MM.1S (cell line): ENCODE results near the gene ZP1.

ENCODE experiments used
- DNase-seq: peaks from one replicate; pipeline ENCODE4 v3.0.0-alpha.2; 2015
- H2AFZ ChIP-seq: fragments of 300-600 bp; sonication (generic); 2 replicates; pipeline ENCODE4 v1.6.0; 2016; ENCODE audit warnings: antibody characterized with exemption, low read length
- H3F3A ChIP-seq: fragments of 300-600 bp; sonication (generic); 2 replicates; pipeline ENCODE4 v1.6.1; 2016; ENCODE audit warnings: mild to moderate bottlenecking, antibody characterized with exemption, low read length, moderate library complexity, mixed read lengths; ENCODE audit not compliant: insufficient read depth
- H3K27ac ChIP-seq: fragments of 300-600 bp; sonication (generic); 2 replicates; pipeline ENCODE4 v1.5.1; 2016; ENCODE audit warnings: mild to moderate bottlenecking, low read length
- H3K27me3 ChIP-seq: fragments of 300-600 bp; sonication (generic); replicated peaks from 2 replicates; pipeline ENCODE4 v1.6.0; 2016; ENCODE audit warnings: low read length; ENCODE audit not compliant: insufficient read depth
- H3K36me3 ChIP-seq: fragments of 300-600 bp; sonication (generic); replicated peaks from 2 replicates; pipeline ENCODE4 v1.6.1; 2016; ENCODE audit warnings: mild to moderate bottlenecking, low read length, mixed read lengths; ENCODE audit not compliant: insufficient read depth
- H3K4me1 ChIP-seq: fragments of 300-600 bp; sonication (generic); 2 replicates; pipeline ENCODE4 v1.6.1; 2016; ENCODE audit warnings: low read length, mixed read lengths
- H3K4me2 ChIP-seq: fragments of 300-600 bp; sonication (generic); 2 replicates; pipeline ENCODE4 v1.6.0; 2016; ENCODE audit warnings: low read depth, low read length
- H3K4me3 ChIP-seq: fragments of 300-600 bp; sonication (generic); 2 replicates; pipeline ENCODE4 v1.5.1; 2016; ENCODE audit warnings: low read length, mixed read lengths
- H3K79me2 ChIP-seq: fragments of 300-600 bp; sonication (generic); 2 replicates; pipeline ENCODE4 v1.6.1; 2016; ENCODE audit warnings: mixed run types, low read length, mixed read lengths
- H3K9ac ChIP-seq: fragments of 300-600 bp; sonication (generic); 2 replicates; pipeline ENCODE4 v1.6.1; 2016; ENCODE audit warnings: low read length, mixed read lengths
- H3K9me2 ChIP-seq: fragments of 300-600 bp; sonication (generic); replicated peaks from 2 replicates; pipeline ENCODE4 v1.6.1; 2016; ENCODE audit warnings: mild to moderate bottlenecking, low read length, mixed read lengths; ENCODE audit not compliant: insufficient read depth
- H3K9me3 ChIP-seq: fragments of 300-600 bp; sonication (generic); replicated peaks from 2 replicates; pipeline ENCODE4 v1.6.1; 2016; ENCODE audit warnings: mild to moderate bottlenecking, low read length, mixed read lengths; ENCODE audit not compliant: insufficient read depth
- H4K20me1 ChIP-seq: fragments of 300-600 bp; sonication (generic); 2 replicates; pipeline ENCODE4 v1.6.1; 2016; ENCODE audit warnings: mild to moderate bottlenecking, low read length, moderate library complexity, mixed read lengths; ENCODE audit not compliant: insufficient read depth
- EZH2 ChIP-seq: fragments of 300-600 bp; sonication (generic); optimal IDR thresholded peaks from 2 replicates; pipeline ENCODE3; 2017; ENCODE audit warnings: low read depth, mild to moderate bottlenecking, antibody characterized with exemption, low read length, mixed read lengths
- EZH2phosphoT487 ChIP-seq: fragments of 300-600 bp; sonication (generic); IDR thresholded peaks from 2 replicates; pipeline ENCODE4 v1.6.1; 2018; ENCODE audit warnings: antibody characterized with exemption, low read length
- TF ChIP-seq, protein P1 (sequence below): fragments of 300-600 bp; sonication (generic); IDR thresholded peaks from 2 replicates; pipeline ENCODE4 v1.5.1; 2016; ENCODE audit warnings: antibody characterized with exemption, low read length, mixed read lengths

The ZP1 gene

DNA sequence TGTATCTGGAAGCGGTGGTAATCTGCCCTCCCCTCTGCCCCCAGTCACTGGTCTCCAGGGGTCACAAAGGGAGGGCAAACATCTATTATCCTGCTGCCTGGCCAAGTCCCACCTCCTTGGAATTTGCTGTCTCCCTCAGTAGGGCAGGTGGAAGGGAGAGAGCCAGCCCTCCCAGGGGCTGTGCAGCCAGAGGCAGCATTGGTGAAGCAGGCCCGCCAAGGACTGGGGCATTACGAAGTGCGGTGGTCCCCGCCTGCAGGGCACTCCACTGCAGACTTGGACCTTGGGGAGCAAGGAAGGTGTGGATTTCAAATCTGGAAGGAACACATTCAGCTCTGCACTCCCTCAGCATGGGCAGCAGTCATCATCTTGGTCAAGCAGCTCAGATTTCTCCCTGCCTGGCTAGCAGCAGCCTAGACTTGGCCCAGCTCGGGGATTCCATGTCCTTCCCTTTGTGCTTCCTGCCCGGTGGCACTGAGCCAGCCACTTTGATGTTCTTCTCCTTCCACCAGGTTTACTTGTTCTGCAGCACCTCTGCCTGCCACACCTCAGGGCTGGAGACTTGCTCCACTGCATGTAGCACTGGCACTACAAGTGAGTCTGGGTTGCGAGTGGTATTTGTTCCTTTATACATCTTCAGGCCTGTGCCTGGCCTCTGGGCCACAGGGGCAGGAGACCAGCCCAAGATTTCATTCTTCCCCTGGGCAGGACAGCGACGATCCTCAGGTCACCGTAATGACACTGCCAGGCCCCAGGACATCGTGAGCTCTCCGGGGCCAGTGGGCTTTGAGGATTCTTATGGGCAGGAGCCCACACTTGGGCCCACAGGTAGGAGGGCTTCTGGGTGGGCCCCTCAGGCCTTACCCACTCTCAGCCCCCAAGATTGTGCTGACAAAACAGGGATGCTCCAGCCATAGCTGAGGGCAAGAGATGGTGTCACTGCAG lies 7.4 kb downstream of the ZP1 start:
- H4K20me1 ChIP-seq = no peaks in the 10 kb centered on the region

DNA sequence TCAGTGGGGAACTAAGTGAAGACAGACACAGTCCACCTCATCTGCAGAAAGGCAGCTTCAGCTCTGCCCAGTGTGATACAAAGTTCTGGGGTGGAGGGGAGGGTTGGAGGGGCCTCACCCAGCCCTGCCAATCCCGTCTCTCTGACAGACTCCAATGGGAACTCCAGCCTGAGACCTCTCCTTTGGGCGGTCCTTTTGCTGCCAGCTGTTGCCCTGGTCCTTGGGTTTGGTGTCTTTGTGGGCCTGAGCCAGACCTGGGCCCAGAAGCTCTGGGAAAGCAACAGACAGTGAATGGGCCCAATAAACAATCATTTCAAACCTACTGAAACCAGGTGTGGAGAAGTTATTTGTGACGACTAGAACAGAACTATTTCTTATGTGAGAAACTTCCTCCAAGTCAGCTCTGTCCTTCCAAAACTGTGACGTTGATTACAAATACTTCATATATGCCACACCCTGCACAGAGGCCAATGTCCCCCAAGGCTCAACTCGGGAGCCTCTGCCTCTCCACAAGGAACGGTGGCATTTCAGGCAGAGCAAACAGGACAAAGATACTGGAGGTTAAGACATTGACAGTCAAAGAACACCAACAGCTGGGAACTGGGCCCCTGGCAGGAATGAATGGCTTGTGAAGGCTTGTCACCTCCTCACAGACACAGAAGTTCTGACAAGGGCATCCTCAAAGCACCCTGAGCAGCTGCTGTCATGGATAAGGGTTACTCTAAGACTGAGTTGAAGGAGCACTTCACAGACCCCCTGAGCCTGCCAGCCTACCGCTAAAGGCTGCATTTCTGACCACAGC lies 8.2 kb downstream of the ZP1 start:
- H3K27ac ChIP-seq = no peak overlapping the region
- H3F3A ChIP-seq = peaks cover 8% of the 10 kb centered on the region
- no peaks in the 10 kb centered on the region for H3K36me3 ChIP-seq
- no peak for TF ChIP-seq EZH2phosphoT487
- no peaks in the 10 kb centered on the region for H3K27me3 ChIP-seq
- H3K9ac ChIP-seq = no peak overlapping the region
- no peak overlapping the region for H3K4me2 ChIP-seq
- H3K9me3 ChIP-seq = no peaks in the 10 kb centered on the region
- H3K9me2 ChIP-seq = no peaks in the 10 kb centered on the region
- H3K4me1 ChIP-seq = peaks cover 30% of the 10 kb centered on the region
- no peak overlapping the region for H2AFZ ChIP-seq
- no peak overlapping the region for H3K4me3 ChIP-seq
- H4K20me1 ChIP-seq = no peaks in the 10 kb centered on the region
- no peaks in the 10 kb centered on the region for H3K79me2 ChIP-seq
- DNase-seq = no peak

More for the DNA sequence above, 7.4 kb downstream of the ZP1 start:
- TF ChIP-seq EZH2phosphoT487 = no peak
- TF ChIP-seq EZH2 = no peak
- TF ChIP-seq, protein P1, sequence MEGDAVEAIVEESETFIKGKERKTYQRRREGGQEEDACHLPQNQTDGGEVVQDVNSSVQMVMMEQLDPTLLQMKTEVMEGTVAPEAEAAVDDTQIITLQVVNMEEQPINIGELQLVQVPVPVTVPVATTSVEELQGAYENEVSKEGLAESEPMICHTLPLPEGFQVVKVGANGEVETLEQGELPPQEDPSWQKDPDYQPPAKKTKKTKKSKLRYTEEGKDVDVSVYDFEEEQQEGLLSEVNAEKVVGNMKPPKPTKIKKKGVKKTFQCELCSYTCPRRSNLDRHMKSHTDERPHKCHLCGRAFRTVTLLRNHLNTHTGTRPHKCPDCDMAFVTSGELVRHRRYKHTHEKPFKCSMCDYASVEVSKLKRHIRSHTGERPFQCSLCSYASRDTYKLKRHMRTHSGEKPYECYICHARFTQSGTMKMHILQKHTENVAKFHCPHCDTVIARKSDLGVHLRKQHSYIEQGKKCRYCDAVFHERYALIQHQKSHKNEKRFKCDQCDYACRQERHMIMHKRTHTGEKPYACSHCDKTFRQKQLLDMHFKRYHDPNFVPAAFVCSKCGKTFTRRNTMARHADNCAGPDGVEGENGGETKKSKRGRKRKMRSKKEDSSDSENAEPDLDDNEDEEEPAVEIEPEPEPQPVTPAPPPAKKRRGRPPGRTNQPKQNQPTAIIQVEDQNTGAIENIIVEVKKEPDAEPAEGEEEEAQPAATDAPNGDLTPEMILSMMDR = no peak
- no peak overlapping the region for H3K4me2 ChIP-seq
- no peaks in the 10 kb centered on the region for H3K9me2 ChIP-seq
- H3K4me1 ChIP-seq = peaks cover 39% of the 10 kb centered on the region
- H3K9ac ChIP-seq = no peak overlapping the region
- H3K27me3 ChIP-seq = no peaks in the 10 kb centered on the region
- H3K9me3 ChIP-seq = no peaks in the 10 kb centered on the region
- H3K4me3 ChIP-seq = no peak overlapping the region
- no peaks in the 10 kb centered on the region for H3K79me2 ChIP-seq
- peaks cover 17% of the 10 kb centered on the region for H3F3A ChIP-seq
- no peak for DNase-seq
- no peak overlapping the region for H3K27ac ChIP-seq
- no peak overlapping the region for H2AFZ ChIP-seq
- H3K36me3 ChIP-seq = no peaks in the 10 kb centered on the region

DNA sequence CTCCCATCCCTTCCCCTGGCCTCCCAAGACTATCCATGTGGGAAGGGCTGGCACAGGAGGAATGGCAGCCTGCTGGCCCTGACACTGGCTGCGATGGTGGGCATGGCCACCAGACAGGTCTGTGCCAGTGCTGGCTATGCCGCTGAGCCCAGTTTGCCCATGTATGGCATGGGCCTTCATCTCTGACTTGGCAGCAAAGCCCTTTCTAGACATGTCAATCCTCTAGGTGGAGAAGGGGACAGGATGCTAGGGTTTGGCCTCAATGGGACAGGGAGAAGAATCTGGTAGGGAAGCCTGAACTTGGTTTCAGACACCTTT lies 8.8 kb downstream of the ZP1 start:
- TF ChIP-seq EZH2 (no peak), EZH2phosphoT487 (no peak)
- TF ChIP-seq, protein P1 = no peak

More for the DNA sequence above, 8.8 kb downstream of the ZP1 start:
- no peak overlapping the region for H3K9ac ChIP-seq
- peaks cover 3% of the 10 kb centered on the region; the same call in 1 of the 2 replicates for H3F3A ChIP-seq
- no peak overlapping the region for H2AFZ ChIP-seq
- no peaks in the 10 kb centered on the region for H4K20me1 ChIP-seq
- H3K27ac ChIP-seq = no peak overlapping the region
- no peaks in the 10 kb centered on the region for H3K9me2 ChIP-seq
- H3K27me3 ChIP-seq = no peaks in the 10 kb centered on the region
- no peak overlapping the region for H3K4me2 ChIP-seq
- no peak overlapping the region for H3K4me3 ChIP-seq
- H3K36me3 ChIP-seq = no peaks in the 10 kb centered on the region
- H3K79me2 ChIP-seq = no peaks in the 10 kb centered on the region
- H3K4me1 ChIP-seq = peaks cover 24% of the 10 kb centered on the region
- H3K9me3 ChIP-seq = no peaks in the 10 kb centered on the region
- DNase-seq = no peak
